GM12874 (cell line): Measurements from ENCODE around the gene SLC39A2.
"Not testable (repeated sequence)": the region's sequence is repeated elsewhere in the genome, so short reads cannot be mapped to it uniquely, and the experiment has no call there.

Source experiments
- TF ChIP-seq, protein P1 (sequence below): IDR thresholded peaks from 2 replicates; pipeline ENCODE4 v1.5.1; 2011; ENCODE audit warnings: low read depth, mild to moderate bottlenecking, control low read depth, low read length, moderate library complexity; ENCODE audit not compliant: insufficient read depth

SLC39A2 gene, protein sequence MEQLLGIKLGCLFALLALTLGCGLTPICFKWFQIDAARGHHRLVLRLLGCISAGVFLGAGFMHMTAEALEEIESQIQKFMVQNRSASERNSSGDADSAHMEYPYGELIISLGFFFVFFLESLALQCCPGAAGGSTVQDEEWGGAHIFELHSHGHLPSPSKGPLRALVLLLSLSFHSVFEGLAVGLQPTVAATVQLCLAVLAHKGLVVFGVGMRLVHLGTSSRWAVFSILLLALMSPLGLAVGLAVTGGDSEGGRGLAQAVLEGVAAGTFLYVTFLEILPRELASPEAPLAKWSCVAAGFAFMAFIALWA

GRCh38 chr14:20998674-20999366 lies at the start of gene SLC39A2:
TSS of gene SLC39A2 (plus strand) at chr14:20999293. CDS start at chr14:20999447, 154 bp downstream.
- TF ChIP-seq, protein P1, sequence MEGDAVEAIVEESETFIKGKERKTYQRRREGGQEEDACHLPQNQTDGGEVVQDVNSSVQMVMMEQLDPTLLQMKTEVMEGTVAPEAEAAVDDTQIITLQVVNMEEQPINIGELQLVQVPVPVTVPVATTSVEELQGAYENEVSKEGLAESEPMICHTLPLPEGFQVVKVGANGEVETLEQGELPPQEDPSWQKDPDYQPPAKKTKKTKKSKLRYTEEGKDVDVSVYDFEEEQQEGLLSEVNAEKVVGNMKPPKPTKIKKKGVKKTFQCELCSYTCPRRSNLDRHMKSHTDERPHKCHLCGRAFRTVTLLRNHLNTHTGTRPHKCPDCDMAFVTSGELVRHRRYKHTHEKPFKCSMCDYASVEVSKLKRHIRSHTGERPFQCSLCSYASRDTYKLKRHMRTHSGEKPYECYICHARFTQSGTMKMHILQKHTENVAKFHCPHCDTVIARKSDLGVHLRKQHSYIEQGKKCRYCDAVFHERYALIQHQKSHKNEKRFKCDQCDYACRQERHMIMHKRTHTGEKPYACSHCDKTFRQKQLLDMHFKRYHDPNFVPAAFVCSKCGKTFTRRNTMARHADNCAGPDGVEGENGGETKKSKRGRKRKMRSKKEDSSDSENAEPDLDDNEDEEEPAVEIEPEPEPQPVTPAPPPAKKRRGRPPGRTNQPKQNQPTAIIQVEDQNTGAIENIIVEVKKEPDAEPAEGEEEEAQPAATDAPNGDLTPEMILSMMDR = no peak

DNA sequence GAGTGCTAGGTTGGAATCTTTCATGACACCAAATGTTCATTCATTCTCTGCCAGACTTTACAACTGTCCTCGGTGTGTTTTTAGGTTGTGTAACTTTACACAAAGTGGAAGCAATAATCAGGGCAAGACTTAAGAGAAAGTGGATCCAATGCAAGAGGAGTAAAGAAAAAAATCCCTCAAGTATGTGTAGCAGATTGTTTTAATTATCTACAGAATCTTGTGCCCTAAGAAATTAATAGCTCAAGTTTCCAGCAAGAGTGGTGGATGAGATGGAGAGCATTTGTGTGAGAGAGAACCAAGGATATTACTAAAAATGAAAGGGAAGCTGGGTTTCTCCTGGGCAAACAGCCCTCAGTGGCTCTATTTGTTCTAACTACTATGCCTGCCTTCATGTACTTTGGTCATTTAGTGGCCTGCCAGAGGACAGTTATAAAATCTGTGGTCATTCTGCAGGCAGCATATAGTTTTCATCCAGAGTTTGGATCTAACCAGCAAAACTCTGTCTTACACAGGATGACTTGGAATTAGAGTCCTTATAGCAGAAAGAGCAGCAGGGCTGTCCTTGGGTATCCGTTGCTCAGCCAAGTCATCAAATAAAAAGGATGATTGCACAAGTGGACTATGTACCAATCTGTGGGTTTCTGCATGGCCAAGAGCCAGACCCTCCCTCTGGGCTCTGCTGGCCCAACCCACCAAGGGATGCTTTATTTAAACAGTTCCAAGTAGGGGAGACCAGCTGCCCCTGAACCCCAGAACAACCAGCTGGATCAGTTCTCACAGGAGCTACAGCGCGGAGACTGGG lies 44.2 kb upstream of the SLC39A2 start, which contains the start of gene RNASE2:
Gene RNASE2 (plus strand): TSS at position 752 of the 802 bp plus-strand sequence. CDS start 285 bp downstream, outside the sequence.
- TF ChIP-seq, protein P1 = not testable (repeated sequence)

DNA sequence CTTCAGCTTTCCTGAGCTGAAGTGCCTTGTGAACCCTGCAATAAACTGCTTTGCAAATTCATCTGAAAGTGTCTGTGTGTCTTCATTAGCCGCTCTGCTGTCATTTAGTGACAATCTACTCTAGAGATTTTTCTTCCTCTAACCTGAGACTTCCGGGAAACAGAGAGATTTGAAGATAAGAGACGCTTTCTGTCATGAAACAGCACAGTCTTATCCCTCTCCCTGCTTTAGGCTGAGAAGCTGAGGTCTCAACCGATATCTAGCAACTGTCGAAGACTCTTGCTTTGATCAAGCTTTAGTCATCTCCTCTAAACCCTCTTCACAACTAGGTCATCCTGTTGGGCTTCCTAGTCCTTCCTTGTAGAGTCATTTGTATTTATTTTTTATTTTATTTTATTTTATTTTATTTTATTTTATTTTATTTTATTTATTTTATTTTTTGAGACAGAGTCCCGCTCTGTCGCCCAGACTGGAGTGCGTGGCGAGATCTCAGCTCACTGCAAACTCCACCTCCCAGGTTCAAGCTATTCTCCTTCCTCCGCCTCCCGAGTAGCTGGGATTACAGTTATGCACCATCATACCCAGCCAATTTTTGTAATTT lies 42.6 kb upstream of the SLC39A2 start:
- TF ChIP-seq, protein P1 = no peak

- TF ChIP-seq, protein P1 = no peak
Measured at GRCh38 chr14:20969336-20969735, 29.8 kb upstream of the SLC39A2 start.

DNA sequence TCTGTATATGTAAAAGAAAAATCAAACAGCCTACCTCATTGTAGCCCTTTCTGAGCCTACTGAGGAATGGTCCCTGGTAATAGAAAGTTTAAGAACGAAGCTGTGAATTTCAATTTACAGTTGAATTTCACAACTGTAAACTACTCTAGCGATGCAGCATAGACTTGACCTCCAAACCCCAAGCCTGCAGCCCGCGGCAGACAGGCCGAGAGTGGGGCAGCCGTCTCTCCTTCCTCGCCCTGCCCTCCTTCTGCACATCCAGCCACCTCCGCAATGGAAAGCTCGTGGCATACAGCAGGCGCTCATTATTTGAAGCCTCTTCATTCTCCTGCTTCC lies 28.5 kb upstream of the SLC39A2 start:
- TF ChIP-seq, protein P1 = no peak

DNA sequence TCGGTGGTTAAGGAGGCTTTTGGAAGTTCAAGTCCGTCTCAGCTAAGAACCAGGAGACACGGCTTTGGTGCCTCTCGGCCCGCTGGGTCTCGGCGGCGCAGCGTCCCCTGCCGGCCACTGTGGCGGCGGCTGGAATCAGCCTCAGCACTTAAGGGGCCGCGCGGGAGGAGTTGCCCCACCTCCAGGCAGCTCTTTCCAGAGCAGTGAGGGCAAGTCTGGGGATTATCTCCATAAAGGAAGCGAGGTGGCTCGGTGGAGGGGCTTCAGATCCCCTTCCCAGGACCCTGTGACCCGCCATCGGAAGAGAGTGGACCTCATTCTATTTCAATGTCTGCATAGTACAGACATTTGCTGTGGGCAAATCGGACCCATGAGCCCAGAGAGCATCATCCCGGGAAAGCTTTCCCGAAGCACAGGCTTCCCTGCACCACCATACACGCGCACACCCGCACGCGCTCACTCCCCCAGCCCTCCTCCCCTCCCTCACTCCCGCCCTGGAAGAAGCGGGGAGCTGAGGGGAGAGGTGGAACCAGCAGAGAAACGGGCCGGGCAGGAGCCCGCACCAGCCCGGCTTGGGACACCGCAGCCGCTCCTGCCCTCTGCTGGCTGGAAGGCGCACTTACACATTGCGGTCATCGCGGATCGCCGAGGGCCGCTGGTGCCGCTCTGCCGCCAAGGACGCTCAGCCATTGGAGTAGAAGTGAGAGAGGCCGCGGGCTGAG lies 27.9 kb upstream of the SLC39A2 start:
- TF ChIP-seq, protein P1 = peak; percentile 99
